HEK293T (cell line): Measurements from ENCODE around the gene MAML2.

Source experiments
- CTCF ChIA-PET: fragments of 350-600 bp; formaldehyde crosslinking; extraction: SDS; loops from one replicate; lab custom pipeline; 2021; ENCODE audit warnings: antibody characterized with exemption, inconsistent platforms; lab: Yijun Ruan, JAX
- POLR2A ChIA-PET: fragments of 350-600 bp; formaldehyde crosslinking; extraction: SDS; loops from one replicate; lab custom pipeline; 2020; ENCODE audit warnings: antibody characterized with exemption, inconsistent platforms; lab: Yijun Ruan, JAX
- DNase-seq: peaks from one replicate; pipeline ENCODE4 v3.0.0; 2012; ENCODE audit warnings: mixed read lengths; ENCODE audit errors: extremely low spot score
- ARNT ChIP-seq: fragments of 450-650 bp; IDR thresholded peaks from 2 replicates; pipeline ENCODE4 v1.6.1; 2017; ENCODE audit warnings: mild to moderate bottlenecking
- BHLHE40 ChIP-seq: fragments of 450-650 bp; IDR thresholded peaks from 2 replicates; pipeline ENCODE4 v1.6.1; 2016; ENCODE audit warnings: mild to moderate bottlenecking, moderate library complexity, borderline replicate concordance
- CTBP1 ChIP-seq: fragments of 450-650 bp; IDR thresholded peaks from 2 replicates; pipeline ENCODE4 v1.6.1; 2016; ENCODE audit warnings: borderline replicate concordance
- ELF4 ChIP-seq: fragments of 450-650 bp; IDR thresholded peaks from 2 replicates; pipeline ENCODE4 v1.6.1; 2017; ENCODE audit warnings: antibody characterized with exemption
- FOXA1 ChIP-seq: fragments of 450-650 bp; IDR thresholded peaks from 2 replicates; pipeline ENCODE4 v1.6.1; 2016; ENCODE audit warnings: mild to moderate bottlenecking
- FOXK2 ChIP-seq: fragments of 450-650 bp; IDR thresholded peaks from 2 replicates; pipeline ENCODE4 v1.6.1; 2016; ENCODE audit warnings: mild to moderate bottlenecking
- FOXM1 ChIP-seq: fragments of 450-650 bp; IDR thresholded peaks from 2 replicates; pipeline ENCODE4 v1.6.1; 2017; ENCODE audit warnings: mild to moderate bottlenecking, borderline replicate concordance
- HDGF ChIP-seq: fragments of 450-650 bp; IDR thresholded peaks from 2 replicates; pipeline ENCODE4 v1.6.1; 2017; ENCODE audit warnings: antibody characterized with exemption, borderline replicate concordance
- L3MBTL2 ChIP-seq: fragments of 450-650 bp; conservative IDR thresholded peaks from 2 replicates; pipeline ENCODE4 v1.6.1; 2016; ENCODE audit warnings: mild to moderate bottlenecking
- LEF1 ChIP-seq: fragments of 450-650 bp; IDR thresholded peaks from 2 replicates; pipeline ENCODE4 v1.6.1; 2017; ENCODE audit warnings: mild to moderate bottlenecking, borderline replicate concordance
- NFRKB ChIP-seq: fragments of 450-650 bp; IDR thresholded peaks from 2 replicates; pipeline ENCODE4 v1.6.1; 2016; ENCODE audit warnings: mild to moderate bottlenecking, moderate library complexity
- SP1 ChIP-seq: fragments of 450-650 bp; IDR thresholded peaks from 2 replicates; pipeline ENCODE4 v1.6.1; 2017
- SUZ12 ChIP-seq: fragments of 450-650 bp; IDR thresholded peaks from 2 replicates; pipeline ENCODE4 v1.6.1; 2016; ENCODE audit warnings: mild to moderate bottlenecking
- TARDBP ChIP-seq: fragments of 450-650 bp; IDR thresholded peaks from 2 replicates; pipeline ENCODE4 v1.6.1; 2016
- ZNF384 ChIP-seq: fragments of 450-650 bp; IDR thresholded peaks from 2 replicates; pipeline ENCODE4 v1.6.1; 2016
- TF ChIP-seq, protein P1 (sequence below): fragments of 450-650 bp; IDR thresholded peaks from 2 replicates; pipeline ENCODE4 v1.6.1; 2016

MAML2 gene

DNA sequence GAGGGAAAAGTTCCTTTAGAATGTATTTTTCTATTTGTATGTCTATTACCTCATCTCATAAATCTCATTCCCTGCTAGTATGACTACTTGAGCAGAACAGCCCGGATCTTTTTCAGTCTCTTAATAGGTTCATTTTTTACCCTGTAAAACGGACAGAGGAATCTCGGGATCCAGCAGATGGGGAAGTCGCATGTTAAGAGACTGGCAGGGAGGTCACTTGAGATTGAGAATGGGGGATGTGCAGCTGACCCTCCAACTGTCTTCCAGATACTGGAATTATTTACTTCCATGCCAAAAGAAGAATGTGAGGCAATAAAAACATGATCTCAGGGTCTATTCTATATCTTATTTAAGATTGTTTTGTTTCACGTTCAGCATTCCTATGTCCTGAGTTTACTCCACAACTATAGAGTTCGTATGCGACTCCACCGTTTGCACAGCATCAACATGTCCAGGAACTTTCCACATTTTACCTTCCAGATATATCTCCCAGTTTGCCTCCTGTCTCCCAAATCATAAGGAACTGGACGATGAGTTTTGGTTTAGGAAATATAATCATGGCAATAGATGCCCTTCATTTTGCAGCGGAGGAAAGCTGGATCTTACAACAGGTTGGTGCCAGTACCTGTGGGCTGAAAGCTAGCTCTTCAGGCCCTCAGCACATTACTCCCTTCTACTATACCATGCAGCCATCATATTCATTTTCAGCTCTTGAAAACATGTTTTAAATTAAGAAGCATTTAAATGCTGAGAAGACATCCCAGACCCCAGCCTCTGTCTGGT, 181.5 kb downstream of the MAML2 start:
- ChIA-PET POLR2A (no interaction called here), CTCF (no interaction called here)
- no peak for DNase-seq
- TF ChIP-seq NFRKB: no peak
- TF ChIP-seq, protein P1, sequence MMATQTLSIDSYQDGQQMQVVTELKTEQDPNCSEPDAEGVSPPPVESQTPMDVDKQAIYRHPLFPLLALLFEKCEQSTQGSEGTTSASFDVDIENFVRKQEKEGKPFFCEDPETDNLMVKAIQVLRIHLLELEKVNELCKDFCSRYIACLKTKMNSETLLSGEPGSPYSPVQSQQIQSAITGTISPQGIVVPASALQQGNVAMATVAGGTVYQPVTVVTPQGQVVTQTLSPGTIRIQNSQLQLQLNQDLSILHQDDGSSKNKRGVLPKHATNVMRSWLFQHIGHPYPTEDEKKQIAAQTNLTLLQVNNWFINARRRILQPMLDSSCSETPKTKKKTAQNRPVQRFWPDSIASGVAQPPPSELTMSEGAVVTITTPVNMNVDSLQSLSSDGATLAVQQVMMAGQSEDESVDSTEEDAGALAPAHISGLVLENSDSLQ: peak; percentile 14; the same call in 1 of the 2 replicates
- TF ChIP-seq ARNT: no peak
- no peak for TF ChIP-seq FOXK2
- no peak for TF ChIP-seq SP1

DNA sequence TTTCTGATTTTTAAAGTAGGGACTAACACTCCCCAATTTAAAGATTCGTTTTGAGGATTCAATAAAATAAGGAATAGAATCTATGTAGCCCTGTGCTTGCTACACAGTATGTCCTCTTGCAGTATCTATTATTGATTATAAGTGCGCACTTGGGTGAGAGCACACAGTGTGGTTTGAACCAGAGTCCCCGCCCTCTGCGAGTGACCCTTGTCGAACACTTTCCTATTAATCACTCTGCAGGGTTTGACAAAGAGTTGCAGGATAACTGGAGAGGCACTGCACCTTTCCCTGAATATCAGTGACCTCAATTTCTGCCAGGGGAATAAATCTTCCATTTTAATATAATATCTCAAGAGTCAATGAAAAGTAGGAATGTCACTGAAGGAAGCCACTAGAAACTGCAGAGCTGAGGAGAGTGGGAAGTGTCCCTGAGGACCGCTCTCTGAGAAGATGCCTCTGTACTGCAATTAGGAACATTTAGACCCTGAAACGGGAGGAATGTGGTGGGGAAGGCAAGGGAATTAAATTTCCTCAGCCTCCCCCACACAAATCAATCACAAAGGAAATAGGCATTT, 182.2 kb downstream of the MAML2 start:
- ChIA-PET CTCF (no interaction called here), POLR2A (no interaction called here)
- TF ChIP-seq TARDBP (no peak), FOXK2 (no peak), FOXM1 (no peak), L3MBTL2 (no peak), BHLHE40 (no peak), ARNT (no peak), ELF4 (no peak), HDGF (no peak), LEF1 (no peak), CTBP1 (no peak), ZNF384 (no peak), FOXA1 (no peak), NFRKB (no peak), SP1 (no peak)
- TF ChIP-seq, protein P1: no peak
- no peak for DNase-seq

GRCh38 chr11:96159968-96160367, 183.0 kb downstream of the MAML2 start:
- DNase-seq: no peak
- ChIA-PET CTCF (interaction anchor here (0.5 kb wide), 1 partner anchor 46 kb away, joined by 3 read pairs; no protein-coding TSS in a partner anchor), POLR2A (no interaction called here)
- TF ChIP-seq SUZ12 (no peak), ZNF384 (no peak), ARNT (no peak), HDGF (no peak), LEF1 (no peak), TARDBP (no peak), FOXM1 (no peak), L3MBTL2 (no peak), CTBP1 (no peak), SP1 (no peak), FOXK2 (no peak), FOXA1 (no peak)
- TF ChIP-seq, protein P1: no peak

DNA sequence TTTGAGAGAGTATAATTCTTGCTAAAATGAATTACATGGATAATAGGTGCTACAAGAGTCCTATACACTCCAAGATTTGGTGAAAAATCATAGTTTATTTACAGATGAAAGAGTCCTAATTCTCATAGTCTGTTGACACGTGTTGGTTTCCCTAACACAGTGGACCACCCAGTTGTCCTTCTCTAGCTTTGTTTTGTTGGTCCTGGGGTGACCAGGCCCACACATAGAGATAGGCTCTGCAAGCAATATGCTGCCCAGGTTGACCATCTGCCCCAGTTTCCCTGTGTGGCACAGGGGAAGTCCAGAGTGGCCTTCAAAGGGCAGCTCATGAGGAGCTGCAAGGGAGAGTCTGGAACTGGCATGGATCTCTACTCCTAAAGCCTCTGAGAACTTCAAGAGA, 184.9 kb downstream of the MAML2 start:
- TF ChIP-seq FOXM1 (no peak), LEF1 (no peak), ZNF384 (no peak), HDGF (no peak), CTBP1 (no peak), TARDBP (no peak), NFRKB (no peak), SUZ12 (no peak), L3MBTL2 (no peak), BHLHE40 (no peak), FOXK2 (no peak), ARNT (no peak), SP1 (no peak), FOXA1 (no peak), ELF4 (no peak)
- TF ChIP-seq, protein P1: no peak
- CTCF ChIA-PET: no interaction called here
- no peak for DNase-seq
- POLR2A ChIA-PET: no interaction called here

GRCh38 chr11:96157517-96157873, 185.5 kb downstream of the MAML2 start:
- no peak for TF ChIP-seq FOXA1
- TF ChIP-seq ARNT: no peak
- no peak for TF ChIP-seq TARDBP
- TF ChIP-seq BHLHE40: no peak
- TF ChIP-seq CTBP1: no peak
- TF ChIP-seq NFRKB: no peak
- no peak for DNase-seq
- CTCF ChIA-PET: no interaction called here
- POLR2A ChIA-PET: no interaction called here
